Heart left ventricle (tissue), 13 donors: ENCODE data around the gene GREB1.

ENCODE experiments used
- CTCF ChIP-seq, 12 donors: fragments of 200-600 bp; sonication (generic) in 4 of 12; IDR thresholded peaks; one replicate each; pipeline versions ENCODE4 v1.5.0 to v1.8.0; 2018 to 2022; ENCODE audit warnings: antibody characterized with exemption in 12 of 12, mild to moderate bottlenecking in 5 of 12
- POLR2A ChIP-seq, 2 donors: fragments of 450-650 bp; IDR thresholded peaks; one replicate each; pipeline ENCODE4 v1.6.1; 2017; ENCODE audit warnings: antibody characterized with exemption in 2 of 2, mild to moderate bottlenecking in 2 of 2, moderate library complexity in 2 of 2
- donor health status: ischemic (EF 13 %, LVEDD 7.1; RV severe dilation, severe dysfunction).
- donor health status: DM: no; HTN: yes; CAD: no.
- donor health status: DM: no; HTN: no; CAD: no.
- donor health status: ischemic (EF 25% LVEDD 6.9; RV normal size, moderate dysfunction).
- donor health status: ischemic (EF 25% LVEDD 5.7; RV mildly dilated, moderate dysfunction).
- donor health status: ischemic (EF 35%, LVEDD 5.7; RV mildly dilated, moderate dysfunction).
- donor health status: nonischemic (EF 11% LVEDD 7.7; RV severe dilation, severe dysfunction).
- donor health status: DM: yes; HTN: yes; CAD: no.
- donor health status: PGD.
- donor health status: ischemic (EF 29% LVEDD 5.4; RV normal size, mild dysfunction).
- donor health status: nonischemic (EF 23%, LVEDD 6.1; RV moderate dilation, normal function).

GRCh38 chr2:11554399-11554716 is 20.5 kb downstream of the GREB1 start:
- no peak for TF ChIP-seq CTCF (IDR thresholded peaks at IDR 0.05)
- TF ChIP-seq POLR2A (IDR thresholded peaks at IDR 0.05): no peak
